DND-41 (cell line): ENCODE results near the gene STAC.

Experiments used
- CTCF ChIP-seq: IDR thresholded peaks from 2 replicates; pipeline ENCODE4 v1.5.1; 2012; ENCODE audit warnings: borderline replicate concordance, low read length, moderate library complexity, mild to moderate bottlenecking; ENCODE audit not compliant: poor library complexity, severe bottlenecking; ENCODE audit errors: extremely low read depth
- EZH2 ChIP-seq: IDR thresholded peaks from 3 replicates; pipeline ENCODE4 v1.6.1; 2012; ENCODE audit warnings: borderline replicate concordance, low read depth, mild to moderate bottlenecking, moderate library complexity, low read length, inconsistent platforms; ENCODE audit not compliant: severe bottlenecking

GRCh38 chr3:36511791-36512486 lies 131.6 kb downstream of the STAC start:
- no peak for TF ChIP-seq CTCF
- no peak for TF ChIP-seq EZH2
